NCI-H526 treated with DMSO at 0.1 percent for 48 hours (cell line): ENCODE results near the gene DNAH3.

Source experiments
- DNase-seq: peaks from one replicate; lab custom pipeline; 2025; lab: John Stamatoyannopoulos, UW

Gene DNAH3

GRCh38 chr16:20906341-20907255 is 244.0 kb downstream of the DNAH3 start:
- DNase-seq, result no peak

GRCh38 chr16:20905576-20905975 is 245.1 kb downstream of the DNAH3 start:
- no peak for DNase-seq

DNA sequence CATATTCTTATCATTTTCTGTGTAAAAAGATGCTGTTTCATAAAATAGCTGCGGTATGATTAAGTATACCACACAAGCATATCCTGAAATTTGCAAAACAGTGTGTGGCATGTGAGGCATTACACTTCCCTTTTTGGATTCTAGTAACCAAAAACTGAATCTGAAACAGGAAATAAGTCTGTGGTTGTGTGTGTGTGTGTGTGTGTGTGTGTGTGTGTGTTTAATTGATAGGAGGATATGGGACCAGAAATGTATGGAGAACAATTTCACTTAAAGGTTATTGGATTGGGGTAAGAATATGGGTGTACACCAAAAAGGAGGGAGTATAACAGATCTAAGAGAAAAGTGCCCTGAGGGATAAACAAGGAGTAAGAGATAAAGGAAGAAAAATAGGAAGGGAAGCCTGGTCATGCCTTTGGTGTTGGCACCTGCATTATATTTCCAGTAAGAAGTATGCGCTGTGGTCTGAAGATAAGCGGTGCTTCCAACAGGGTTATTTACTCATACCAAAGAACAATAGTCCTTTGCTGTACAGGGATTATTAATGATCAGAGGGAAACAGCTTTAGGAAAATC is 246.1 kb downstream of the DNAH3 start:
- peak; percentile 95 for DNase-seq

GRCh38 chr16:20903899-20904506 is 246.6 kb downstream of the DNAH3 start:
- DNase-seq, result no peak

- no peak for DNase-seq
Observed at GRCh38 chr16:20903116-20903898, 247.3 kb downstream of the DNAH3 start.

DNA sequence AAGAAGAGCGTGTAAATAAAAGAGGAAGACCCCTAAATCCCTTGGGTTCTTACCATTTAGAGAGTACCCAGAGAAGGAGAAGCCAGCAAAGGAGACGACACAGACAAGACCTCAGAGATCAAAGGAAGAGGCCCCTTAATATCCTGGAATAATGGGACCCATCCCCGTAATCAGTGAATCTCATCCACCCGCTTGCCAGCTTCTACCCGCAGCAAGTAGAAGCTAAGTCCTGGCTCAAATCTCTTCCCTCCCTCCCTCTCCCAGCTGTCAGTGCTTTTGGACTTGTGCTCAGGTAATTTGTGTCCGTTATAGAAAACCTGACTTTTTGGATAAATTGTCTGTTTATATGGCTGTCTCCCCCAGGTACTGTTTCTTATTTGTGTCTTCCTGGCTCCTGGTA is 248.2 kb downstream of the DNAH3 start:
- no peak for DNase-seq

DNA sequence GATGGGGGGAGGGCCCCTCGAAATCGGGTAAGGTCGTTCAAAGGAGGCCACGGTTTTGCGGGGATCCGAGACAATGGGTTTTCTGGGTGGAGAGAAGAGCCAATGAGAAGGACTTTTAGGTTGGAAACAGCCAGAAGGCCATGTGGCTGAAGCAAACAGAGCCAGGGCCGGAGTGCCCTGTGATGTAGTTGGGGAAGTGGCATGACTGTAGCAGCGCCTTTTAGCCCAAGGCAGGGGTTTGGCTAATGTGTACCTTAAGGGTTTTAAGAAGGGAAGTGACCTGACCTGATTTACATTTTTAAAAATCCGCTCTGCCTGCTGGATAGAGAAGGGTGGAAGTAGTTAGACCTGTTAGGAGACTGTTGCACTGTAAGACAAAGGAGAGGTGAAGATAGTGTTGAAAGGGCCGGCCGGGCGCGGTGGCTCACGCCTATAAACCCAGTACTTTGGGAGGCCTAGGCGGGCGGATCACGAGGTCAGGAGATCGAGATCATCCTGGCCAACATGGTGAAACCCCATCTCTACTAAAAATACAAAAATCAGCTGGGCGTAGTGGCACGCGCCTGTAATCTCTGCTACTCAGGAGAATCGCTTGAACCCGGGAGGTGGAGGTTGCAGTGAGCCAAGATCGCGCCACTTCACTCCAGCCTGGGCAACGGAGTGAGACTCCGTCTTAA is 249.1 kb downstream of the DNAH3 start:
- DNase-seq, result peak; percentile 12

GRCh38 chr16:20901068-20901435 is 249.6 kb downstream of the DNAH3 start:
- no peak for DNase-seq

GRCh38 chr16:20900299-20901067 is 250.2 kb downstream of the DNAH3 start, which contains the start of the genes DCUN1D3 and LYRM1:
Gene DCUN1D3 (minus strand): TSS chr16:20900358. CDS start chr16:20862538, 37,820 bp downstream.
Gene LYRM1 (plus strand): TSS chr16:20900771. CDS start chr16:20915556, 14,785 bp downstream.
- DNase-seq, result peak; percentile 96

DNA sequence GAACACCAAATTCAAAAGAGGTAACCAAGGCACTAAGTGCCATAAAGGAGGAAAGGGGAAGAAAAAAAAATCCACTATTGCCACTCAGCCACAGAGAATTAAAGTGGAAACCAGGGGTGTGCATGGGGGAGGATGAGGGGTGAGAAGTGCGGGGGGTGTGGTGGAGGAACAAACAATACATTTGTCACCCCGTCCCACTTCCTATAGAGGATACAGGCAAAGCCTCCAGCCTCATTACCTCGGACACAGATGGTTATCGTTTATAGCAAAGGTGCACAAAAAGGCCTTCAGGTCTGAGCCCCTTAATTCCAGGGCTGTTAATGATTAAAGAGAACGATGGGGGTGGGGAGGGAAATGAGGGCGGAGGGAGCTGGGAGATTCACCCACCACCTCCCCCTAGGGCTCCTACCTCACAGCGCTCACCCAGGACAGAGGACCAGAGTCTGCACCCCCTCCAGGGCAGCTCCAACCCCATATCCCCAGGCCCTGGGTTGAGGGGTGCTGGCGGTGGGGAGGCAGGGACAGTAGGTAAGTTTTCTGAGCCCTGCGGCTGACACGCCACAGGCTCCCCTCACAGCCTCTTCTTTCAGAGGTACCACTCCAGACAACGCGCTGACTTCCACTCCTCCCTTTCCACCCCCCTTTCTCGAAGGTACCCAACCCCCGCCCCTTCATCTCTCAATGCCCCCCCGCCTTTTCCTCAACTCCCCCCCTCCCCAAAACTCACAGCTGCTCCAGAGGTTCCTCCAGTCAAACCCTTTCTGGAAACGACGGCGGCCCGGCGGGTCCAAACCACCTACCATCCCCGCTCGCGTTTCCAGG is 251.0 kb downstream of the DNAH3 start:
- no peak for DNase-seq

GRCh38 chr16:20899071-20899470 is 251.6 kb downstream of the DNAH3 start:
- DNase-seq, result no peak

DNA sequence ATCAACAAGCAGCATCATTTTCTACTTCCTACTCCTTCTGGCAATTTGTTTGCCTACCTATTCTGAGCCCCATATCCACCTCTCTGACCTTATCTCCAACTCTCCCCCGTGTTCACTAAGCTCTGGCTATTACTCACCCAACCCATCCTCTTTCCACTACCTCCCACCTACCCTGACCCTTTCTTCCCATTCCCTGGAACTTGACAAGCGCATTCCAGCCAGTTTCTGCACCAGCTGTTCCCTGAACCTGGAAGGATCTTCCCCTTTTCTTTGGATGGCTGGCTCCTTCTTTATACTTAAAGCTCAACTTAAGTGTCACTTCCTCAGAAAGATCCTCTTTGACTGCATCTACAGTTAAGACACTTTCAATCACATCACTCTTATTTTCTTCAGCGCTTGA is 252.7 kb downstream of the DNAH3 start:
- DNase-seq, result no peak

- DNase-seq, result no peak
Observed at GRCh38 chr16:20897253-20897897, 253.3 kb downstream of the DNAH3 start.

- DNase-seq, result no peak
Observed at GRCh38 chr16:20894388-20894787, 256.3 kb downstream of the DNAH3 start.

DNA sequence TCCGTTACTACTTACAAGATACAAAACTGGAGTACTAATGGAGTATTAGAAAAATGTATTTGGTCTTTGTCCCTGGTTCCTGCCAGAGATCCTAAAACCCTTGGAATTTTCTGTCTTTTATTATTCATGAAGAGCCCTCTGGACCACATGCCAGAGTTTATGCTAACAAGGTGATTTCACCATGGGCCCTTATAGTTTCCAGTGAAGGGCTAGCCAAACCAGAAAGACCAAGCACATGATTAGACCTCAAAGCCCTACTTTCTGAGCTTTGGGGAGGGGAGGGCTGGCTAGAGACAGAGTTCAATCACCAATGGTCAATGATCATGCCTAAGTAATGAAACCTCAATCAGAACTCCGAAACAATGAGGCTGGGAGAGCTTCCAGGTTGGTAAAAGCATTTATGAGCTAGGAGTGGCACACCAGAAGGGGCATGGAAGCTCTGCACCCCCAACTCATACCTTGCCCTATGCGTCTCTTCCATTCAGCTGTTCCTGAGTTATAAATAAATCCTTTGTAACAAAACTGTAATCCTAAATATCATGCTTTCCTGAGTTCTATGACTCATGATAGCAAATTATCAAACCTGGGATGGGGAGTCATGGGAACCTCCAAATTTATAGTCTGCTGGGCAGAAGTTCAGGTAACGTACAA is 260.9 kb downstream of the DNAH3 start:
- DNase-seq, result no peak

DNA sequence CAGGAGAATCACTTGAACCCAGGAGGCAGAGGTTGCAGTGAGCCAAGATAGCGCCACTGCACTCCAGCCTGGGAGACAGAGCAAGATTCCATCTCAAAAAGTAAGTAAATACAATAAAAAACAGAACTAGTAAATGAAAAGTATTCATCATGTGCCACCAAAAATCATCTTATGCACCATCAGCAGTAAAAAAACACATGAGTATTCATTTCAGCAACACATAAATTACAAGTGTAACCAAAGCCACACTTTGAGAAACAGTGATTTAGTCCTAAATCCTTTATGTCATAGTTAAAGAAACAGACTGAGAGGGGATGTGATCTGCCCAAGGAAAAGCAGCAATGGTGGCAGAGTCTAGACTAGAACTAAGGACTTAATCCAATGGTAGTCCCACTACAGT is 263.4 kb downstream of the DNAH3 start:
- no peak for DNase-seq

- no peak for DNase-seq
Observed at GRCh38 chr16:20886320-20886719, 264.3 kb downstream of the DNAH3 start.

DNA sequence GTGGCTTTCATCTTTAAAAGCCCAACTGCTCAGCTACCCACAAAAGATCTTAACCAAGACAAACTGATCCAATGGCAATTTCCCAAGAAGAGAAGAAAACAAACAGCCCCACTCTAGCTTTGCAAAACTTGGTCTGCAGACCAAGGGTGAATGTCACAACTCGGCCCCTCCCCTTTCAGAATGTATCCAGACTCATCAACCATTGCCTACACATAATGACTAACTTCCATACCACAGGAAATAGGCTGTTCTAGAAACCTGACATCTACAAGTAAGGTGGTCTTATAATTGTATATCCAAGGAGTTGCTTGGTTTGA is 266.4 kb downstream of the DNAH3 start:
- no peak for DNase-seq
